Esophagus squamous epithelium (tissue), 5 donors: ENCODE data around the gene KRTAP19-7. TPM values are rescaled to one million over a fixed set of nuclear protein-coding genes. Genes with fewer than 3 reads are reported as not detected.

Experiments
- DNase-seq: peaks from one replicate; lab custom pipeline; 2025; lab: John Stamatoyannopoulos, UW
- H3K27ac ChIP-seq, 4 donors: fragments of 200-600 bp; sonication (generic); one replicate each; pipeline ENCODE4 v1.5.1; 2016 to 2019; ENCODE audit warnings: mild to moderate bottlenecking in 1 of 4
- H3K27me3 ChIP-seq, 4 donors: fragments of 200-600 bp; sonication (generic); 1 replicate in 3 of 4; 2 replicates in 1 of 4; pipeline versions ENCODE4 v1.5.1 to v1.6.0; 2017 to 2021; ENCODE audit warnings: antibody characterized with exemption in 1 of 4
- H3K36me3 ChIP-seq, 3 donors: fragments of 200-600 bp; sonication (generic); one replicate each; pipeline ENCODE4 v1.5.1; 2016 to 2019
- H3K4me1 ChIP-seq, 3 donors: fragments of 200-600 bp; sonication (generic); one replicate each; pipeline ENCODE4 v1.5.1; 2017 to 2019
- H3K4me3 ChIP-seq, 4 donors: fragments of 200-600 bp; sonication (generic); 1 replicate in 3 of 4; 2 replicates in 1 of 4; pipeline ENCODE4 v1.5.1; 2016 to 2019; ENCODE audit warnings: mild to moderate bottlenecking in 2 of 4, moderate library complexity in 1 of 4
- H3K9me3 ChIP-seq, 3 donors: fragments of 200-600 bp; sonication (generic); one replicate each; pipeline ENCODE4 v1.5.1; 2016 to 2019
- CTCF ChIP-seq, 6 experiments: fragments of 450-650 bp in 4 of 6; fragments of 200-600 bp in 2 of 6; sonication (generic) in 2 of 6; IDR thresholded peaks; one replicate each; pipeline ENCODE4 v1.5.1; 2016 to 2019; ENCODE audit warnings: antibody characterized with exemption in 6 of 6, mild to moderate bottlenecking in 4 of 6, moderate library complexity in 4 of 6
- POLR2A ChIP-seq, 4 donors: fragments of 450-650 bp; IDR thresholded peaks; one replicate each; pipeline ENCODE4 v1.6.1; 2017; ENCODE audit warnings: antibody characterized with exemption in 4 of 4, mild to moderate bottlenecking in 4 of 4, moderate library complexity in 3 of 4
- WGBS, 2 donors: methylation state at CpG; one replicate each; pipeline ENCODE4 v1.1.5; 2018; 5-methylcytosine and 5-hydroxymethylcytosine counted together
- intact Hi-C: fragments of 100-400 bp; cut with DNase I; formaldehyde crosslinking; loops from one replicate; pipeline ENCODE4 v1.15.0; 2022
- total RNA-seq, 4 donors: library from RNA; depleted of rRNA; stranded (reverse); fragments of >200 nt; gene quantifications; one replicate each; pipeline ENCODE4 v1.1.0, GENCODE V29; 2016
- donor health status: DM: yes; HTN: yes; CAD: no.

The KRTAP19-7 gene
- total RNA-seq, 4 donors from 2014 or later = not detected

- no peaks in the 10 kb centered on the region for H3K9me3 ChIP-seq
- no peak for TF ChIP-seq POLR2A (IDR thresholded peaks at IDR 0.05)
- intact Hi-C loops = no loop called here
- DNase-seq = no peak
- no peaks in the 10 kb centered on the region for H3K27me3 ChIP-seq
- H3K36me3 ChIP-seq = no peaks in the 10 kb centered on the region
- H3K4me3 ChIP-seq = no peak within 1 kb of the TSS
- H3K4me1 ChIP-seq = no peaks in the 10 kb centered on the region
- H3K27ac ChIP-seq = no peak within 1 kb of the TSS
These were observed 29.2 kb upstream of the KRTAP19-7 start, which contains the start of gene KRTAP22-2 for GRCh38 chr21:30590297-30590696. Gene KRTAP22-2 (minus strand): TSS chr21:30590397.

GRCh38 chr21:30582870-30583269 lies 21.8 kb upstream of the KRTAP19-7 start:
- DNase-seq = no peak
- H3K4me1 ChIP-seq = no peaks in the 10 kb centered on the region
- TF ChIP-seq POLR2A (IDR thresholded peaks at IDR 0.05) (no peak), CTCF (IDR thresholded peaks at IDR 0.05) (no peak)
- 69 to 77% methylated on average over 1 of the region's 1 CpG for WGBS, 2 donors
- H3K36me3 ChIP-seq = no peaks in the 10 kb centered on the region
- no peak overlapping the region for H3K4me3 ChIP-seq
- no peaks in the 10 kb centered on the region for H3K9me3 ChIP-seq
- no peak overlapping the region for H3K27ac ChIP-seq
- H3K27me3 ChIP-seq = no peaks in the 10 kb centered on the region
- intact Hi-C loops = no loop called here

GRCh38 chr21:30580132-30580531 lies 19.0 kb upstream of the KRTAP19-7 start:
- 39 to 49% methylated on average over 3 of the region's 3 CpGs for WGBS, 2 donors

GRCh38 chr21:30579346-30579745 lies 18.2 kb upstream of the KRTAP19-7 start:
- Histone ChIP-seq H3K27ac (no peak overlapping the region), H3K36me3 (no peaks in the 10 kb centered on the region), H3K27me3 (no peaks in the 10 kb centered on the region), H3K9me3 (no peaks in the 10 kb centered on the region), H3K4me3 (no peak overlapping the region), H3K4me1 (no peaks in the 10 kb centered on the region)
- no peak for DNase-seq
- TF ChIP-seq POLR2A (IDR thresholded peaks at IDR 0.05) = no peak
- TF ChIP-seq CTCF (IDR thresholded peaks at IDR 0.05) = no peak
- intact Hi-C loops = no loop called here
- WGBS, 2 donors = 33 to 48% methylated on average over 1 of the region's 1 CpG

More at GRCh38 chr21:30580132-30580531, 19.0 kb upstream of the KRTAP19-7 start:
- intact Hi-C loops = no loop called here
- TF ChIP-seq POLR2A (IDR thresholded peaks at IDR 0.05) = no peak
- TF ChIP-seq CTCF (IDR thresholded peaks at IDR 0.05) = no peak
- DNase-seq = no peak
- Histone ChIP-seq H3K4me3 (no peak overlapping the region), H3K9me3 (no peaks in the 10 kb centered on the region), H3K27ac (no peak overlapping the region), H3K4me1 (no peaks in the 10 kb centered on the region), H3K36me3 (no peaks in the 10 kb centered on the region), H3K27me3 (no peaks in the 10 kb centered on the region)

- H3K9me3 ChIP-seq = no peaks in the 10 kb centered on the region
- no peak for TF ChIP-seq CTCF (IDR thresholded peaks at IDR 0.05)
- no peak for TF ChIP-seq POLR2A (IDR thresholded peaks at IDR 0.05)
- no peaks in the 10 kb centered on the region for H3K36me3 ChIP-seq
- H3K27ac ChIP-seq = no peak overlapping the region
- no peaks in the 10 kb centered on the region for H3K27me3 ChIP-seq
- H3K4me3 ChIP-seq = no peak overlapping the region
- H3K4me1 ChIP-seq = no peaks in the 10 kb centered on the region
- intact Hi-C loops = no loop called here
- DNase-seq = no peak
These were observed 16.7 kb upstream of the KRTAP19-7 start for GRCh38 chr21:30577766-30578165.

GRCh38 chr21:30567617-30568016 lies 6.5 kb upstream of the KRTAP19-7 start:
- no peaks in the 10 kb centered on the region for H3K36me3 ChIP-seq
- H3K4me3 ChIP-seq = no peak overlapping the region
- no peak for TF ChIP-seq CTCF (IDR thresholded peaks at IDR 0.05)
- no peak for TF ChIP-seq POLR2A (IDR thresholded peaks at IDR 0.05)
- no peaks in the 10 kb centered on the region for H3K9me3 ChIP-seq
- H3K27ac ChIP-seq = no peak overlapping the region
- no peaks in the 10 kb centered on the region for H3K27me3 ChIP-seq
- intact Hi-C loops = no loop called here
- no peak for DNase-seq
- H3K4me1 ChIP-seq = no peaks in the 10 kb centered on the region
